CD4-positive, alpha-beta T cell (primary cell): ENCODE data around the gene APP. TPM values are rescaled to one million over a fixed set of nuclear protein-coding genes. Genes with fewer than 3 reads are reported as not detected.

Experiments used
- ATAC-seq: fragments of 200-7000 bp; cut with Tn5 transposase; one replicate; pipeline ENCODE4 v1.10.0; 2022; ENCODE audit warnings: mild to moderate bottlenecking; ENCODE audit not compliant: poor library complexity
- CTCF ChIA-PET: fragments of 350-600 bp; sonication (Branson Sonifier 250); formaldehyde crosslinking; loops from one replicate; lab custom pipeline; 2021; ENCODE audit warnings: antibody characterized with exemption, inconsistent platforms; lab: Charles Lee
- POLR2A ChIA-PET: fragments of 350-600 bp; sonication (Branson Sonifier 250); formaldehyde crosslinking; loops from one replicate; lab custom pipeline; 2021; ENCODE audit warnings: antibody characterized with exemption, inconsistent platforms; lab: Charles Lee
- DNase-seq, 14 experiments: peaks; one replicate each; pipeline ENCODE4 v3.0.0-alpha.2; 2013 to 2020; ENCODE audit warnings: mixed read lengths in 2 of 14
- H3K27ac ChIP-seq, 2 donors: one replicate each; pipeline versions ENCODE4 v1.5.1 to v1.7.0; 2013; ENCODE audit warnings: low read length in 2 of 2, low read depth in 1 of 2, mild to moderate bottlenecking in 1 of 2
- H3K27me3 ChIP-seq, 2 experiments: 1 replicate in 1 of 2; 2 replicates in 1 of 2; pipeline versions ENCODE4 v1.6.1 to v1.7.0; 2013; ENCODE audit warnings: low read length in 2 of 2, control low read depth in 1 of 2, mild to moderate bottlenecking in 1 of 2, moderate library complexity in 1 of 2; ENCODE audit not compliant: insufficient read depth in 2 of 2, control insufficient read depth in 1 of 2
- H3K36me3 ChIP-seq: one replicate; pipeline ENCODE4 v1.6.1; 2013; ENCODE audit warnings: low read length, control low read depth; ENCODE audit not compliant: insufficient read depth
- H3K4me1 ChIP-seq: one replicate; pipeline ENCODE4 v1.6.1; 2013; ENCODE audit warnings: low read length, control low read depth; ENCODE audit not compliant: insufficient read depth
- H3K4me3 ChIP-seq: one replicate; pipeline ENCODE4 v1.5.1; 2013; ENCODE audit warnings: mild to moderate bottlenecking, low read length, moderate library complexity
- H3K9me3 ChIP-seq, 2 experiments: 1 replicate in 1 of 2; 2 replicates in 1 of 2; pipeline versions ENCODE4 v1.6.1 to v1.7.0; 2013; ENCODE audit warnings: low read length in 2 of 2, mild to moderate bottlenecking in 2 of 2, control low read depth in 1 of 2, moderate library complexity in 1 of 2; ENCODE audit not compliant: control insufficient read depth in 1 of 2, insufficient read depth in 1 of 2
- H3K27ac Mint-ChIP-seq: one replicate; pipeline ENCODE4 v1.8.0; 2020; ENCODE audit warnings: mixed read lengths
- H3K27me3 Mint-ChIP-seq: one replicate; pipeline ENCODE4 v1.8.0; 2021; ENCODE audit warnings: mixed read lengths
- H3K36me3 Mint-ChIP-seq: one replicate; pipeline ENCODE4 v1.8.0; 2021; ENCODE audit warnings: low read depth, mixed read lengths
- H3K4me1 Mint-ChIP-seq: one replicate; pipeline ENCODE4 v1.8.0; 2021; ENCODE audit warnings: low read depth, mixed read lengths
- H3K4me3 Mint-ChIP-seq: one replicate; pipeline ENCODE4 v1.8.0; 2020; ENCODE audit warnings: mild to moderate bottlenecking, mixed read lengths
- H3K9me3 Mint-ChIP-seq: one replicate; pipeline ENCODE4 v1.8.0; 2020; ENCODE audit warnings: mixed read lengths
- CTCF ChIP-seq: fragments of 200-600 bp; IDR thresholded peaks from one replicate; pipeline ENCODE4 v1.8.0; 2022; ENCODE audit warnings: antibody characterized with exemption, mild to moderate bottlenecking
- intact Hi-C, 2 experiments: fragments of 100-400 bp; cut with DNase I in 1 of 2; cut with micrococcal nuclease in 1 of 2; formaldehyde crosslinking; loops; one replicate each; pipeline versions ENCODE4 v1.15.1 to v1.9.0; 2023 to 2025; cut with DNase I, micrococcal nuclease
- total RNA-seq, 174 experiments: library from RNA in 2 of 174; stranded (reverse) in 2 of 174; gene quantifications; one replicate each; pipeline ENCODE4 v1.2.3 and lab custom pipeline; 2021 to 2026

Gene APP
- total RNA-seq, 2 experiments from 2014 or later: 43.6 to 44.4 TPM

DNA sequence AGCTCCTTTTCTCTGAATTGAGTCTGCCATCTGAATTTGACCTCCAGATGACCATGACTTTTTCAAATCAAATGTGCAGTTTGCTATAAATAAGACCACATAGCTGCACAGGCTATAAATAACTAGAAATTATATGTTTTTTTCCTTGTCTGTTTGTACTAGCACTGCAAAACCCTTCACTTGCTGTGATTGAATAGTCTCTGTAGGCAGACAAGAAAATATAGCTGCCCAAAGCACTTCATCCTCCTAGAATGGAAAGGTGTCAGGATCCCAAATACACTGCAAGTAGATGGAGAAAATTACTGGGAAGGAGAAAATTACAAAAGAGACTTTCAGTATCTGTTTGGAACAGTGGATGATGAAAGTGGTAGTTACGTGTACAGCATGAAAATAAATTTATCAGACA is 175.8 kb downstream of the APP start:
- H3K36me3 Mint-ChIP-seq: peaks cover 26% of the 10 kb centered on the region
- DNase-seq: no peak

DNA sequence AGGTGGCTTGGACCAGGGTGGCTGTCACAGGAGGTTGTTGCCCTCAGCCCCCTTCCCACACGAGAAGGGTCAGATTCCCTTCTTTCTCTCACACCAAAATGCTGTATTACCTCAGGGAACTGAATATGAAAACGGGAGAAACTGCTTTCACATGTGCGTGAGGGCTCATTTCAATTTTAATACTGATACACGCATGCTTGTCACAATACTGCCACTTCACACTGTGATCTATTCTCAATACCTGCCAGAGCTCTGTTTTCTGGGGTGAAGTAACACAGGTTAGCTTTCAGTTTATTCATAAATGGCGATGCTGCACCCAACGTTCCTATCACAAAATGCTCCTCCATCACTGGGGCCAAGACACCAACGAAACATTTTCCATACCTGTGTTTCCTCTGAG is 181.8 kb downstream of the APP start:
- CTCF ChIA-PET: no interaction called here
- no peak for ATAC-seq

More for the DNA sequence above, 175.8 kb downstream of the APP start:
- no peaks in the 10 kb centered on the region for H3K27me3 ChIP-seq
- H3K9me3 Mint-ChIP-seq: no peaks in the 10 kb centered on the region
- no peak overlapping the region for H3K4me3 Mint-ChIP-seq
- no peak overlapping the region for H3K27ac ChIP-seq
- no peak overlapping the region for H3K4me3 ChIP-seq
- TF ChIP-seq CTCF: no peak
- no peak for ATAC-seq
- H3K9me3 ChIP-seq: no peaks in the 10 kb centered on the region
- H3K27me3 Mint-ChIP-seq: no peaks in the 10 kb centered on the region
- intact Hi-C loops: no loop called here
- no peak overlapping the region for H3K27ac Mint-ChIP-seq
- CTCF ChIA-PET: no interaction called here
- POLR2A ChIA-PET: no interaction called here
- peaks cover 6% of the 10 kb centered on the region for H3K4me1 Mint-ChIP-seq
- no peaks in the 10 kb centered on the region for H3K36me3 ChIP-seq
- no peaks in the 10 kb centered on the region for H3K4me1 ChIP-seq

DNA sequence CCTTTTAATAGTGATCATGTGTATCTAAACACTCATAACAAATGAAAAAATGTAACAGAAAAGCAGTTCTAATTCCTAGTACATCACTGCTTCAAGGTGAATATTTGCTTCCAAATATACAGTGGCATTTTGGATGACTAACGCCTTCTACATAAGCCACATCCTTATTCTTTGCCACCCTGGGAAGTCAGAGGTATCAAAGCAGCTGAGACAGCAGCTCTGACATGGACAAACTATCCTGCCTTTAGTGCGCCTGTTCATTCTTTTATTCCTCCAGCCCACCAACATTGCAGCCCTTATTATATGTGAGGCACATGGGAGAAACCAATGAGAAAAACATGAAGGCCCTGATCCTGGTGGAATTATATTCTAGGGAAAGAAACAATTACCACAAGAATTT is 183.0 kb downstream of the APP start:
- CTCF ChIA-PET: no interaction called here
- H3K9me3 Mint-ChIP-seq: no peaks in the 10 kb centered on the region

More for the DNA sequence above, 181.8 kb downstream of the APP start:
- no peaks in the 10 kb centered on the region for H3K27me3 ChIP-seq
- DNase-seq: no peak
- Mint-ChIP-seq H3K4me3 (no peak overlapping the region), H3K27me3 (no peaks in the 10 kb centered on the region), H3K27ac (no peak overlapping the region), H3K4me1 (no peaks in the 10 kb centered on the region), H3K9me3 (no peaks in the 10 kb centered on the region), H3K36me3 (peaks cover 3% of the 10 kb centered on the region)
- POLR2A ChIA-PET: no interaction called here
- TF ChIP-seq CTCF: no peak
- H3K27ac ChIP-seq: no peak overlapping the region
- no peak overlapping the region for H3K4me3 ChIP-seq
- no peaks in the 10 kb centered on the region for H3K36me3 ChIP-seq
- H3K4me1 ChIP-seq: no peaks in the 10 kb centered on the region
- no peaks in the 10 kb centered on the region for H3K9me3 ChIP-seq
- intact Hi-C loops: no loop called here

More for the DNA sequence above, 183.0 kb downstream of the APP start:
- DNase-seq (no peak), ATAC-seq (no peak)
- H3K36me3 Mint-ChIP-seq: peaks cover 7% of the 10 kb centered on the region
- Histone ChIP-seq H3K27me3 (no peaks in the 10 kb centered on the region), H3K4me1 (no peaks in the 10 kb centered on the region), H3K9me3 (no peaks in the 10 kb centered on the region), H3K36me3 (peaks cover 1% of the 10 kb centered on the region), H3K27ac (no peak overlapping the region), H3K4me3 (no peak overlapping the region)
- H3K4me1 Mint-ChIP-seq: no peaks in the 10 kb centered on the region
- no peak overlapping the region for H3K4me3 Mint-ChIP-seq
- H3K27ac Mint-ChIP-seq: no peak overlapping the region
- no peak for TF ChIP-seq CTCF
- POLR2A ChIA-PET: no interaction called here
- no peaks in the 10 kb centered on the region for H3K27me3 Mint-ChIP-seq
- intact Hi-C loops: no loop called here
